Gastroesophageal sphincter (tissue), 3 donors: ENCODE data around the gene LIN37.

ENCODE experiments used
- EP300 ChIP-seq: sonication (generic); formaldehyde crosslinking; IDR thresholded peaks from one replicate; pipeline ENCODE4 v1.6.1; 2017; ENCODE audit warnings: antibody characterized with exemption, mild to moderate bottlenecking
- POLR2A ChIP-seq, 2 donors: fragments of 450-650 bp; IDR thresholded peaks; one replicate each; pipeline ENCODE4 v1.6.1; 2017; ENCODE audit warnings: antibody characterized with exemption in 2 of 2, mild to moderate bottlenecking in 2 of 2, moderate library complexity in 1 of 2
- POLR2AphosphoS5 ChIP-seq: sonication (generic); formaldehyde crosslinking; IDR thresholded peaks from one replicate; pipeline ENCODE4 v1.6.1; 2017; ENCODE audit warnings: antibody characterized with exemption
- TF ChIP-seq, protein P1 (sequence below), 4 experiments: fragments of 200-600 bp in 2 of 4; fragments of 450-650 bp in 2 of 4; sonication (generic) in 1 of 4; IDR thresholded peaks; one replicate each; pipeline ENCODE4 v1.5.1; 2017 to 2019; ENCODE audit warnings: antibody characterized with exemption in 4 of 4, mild to moderate bottlenecking in 2 of 4, moderate library complexity in 2 of 4

DNA sequence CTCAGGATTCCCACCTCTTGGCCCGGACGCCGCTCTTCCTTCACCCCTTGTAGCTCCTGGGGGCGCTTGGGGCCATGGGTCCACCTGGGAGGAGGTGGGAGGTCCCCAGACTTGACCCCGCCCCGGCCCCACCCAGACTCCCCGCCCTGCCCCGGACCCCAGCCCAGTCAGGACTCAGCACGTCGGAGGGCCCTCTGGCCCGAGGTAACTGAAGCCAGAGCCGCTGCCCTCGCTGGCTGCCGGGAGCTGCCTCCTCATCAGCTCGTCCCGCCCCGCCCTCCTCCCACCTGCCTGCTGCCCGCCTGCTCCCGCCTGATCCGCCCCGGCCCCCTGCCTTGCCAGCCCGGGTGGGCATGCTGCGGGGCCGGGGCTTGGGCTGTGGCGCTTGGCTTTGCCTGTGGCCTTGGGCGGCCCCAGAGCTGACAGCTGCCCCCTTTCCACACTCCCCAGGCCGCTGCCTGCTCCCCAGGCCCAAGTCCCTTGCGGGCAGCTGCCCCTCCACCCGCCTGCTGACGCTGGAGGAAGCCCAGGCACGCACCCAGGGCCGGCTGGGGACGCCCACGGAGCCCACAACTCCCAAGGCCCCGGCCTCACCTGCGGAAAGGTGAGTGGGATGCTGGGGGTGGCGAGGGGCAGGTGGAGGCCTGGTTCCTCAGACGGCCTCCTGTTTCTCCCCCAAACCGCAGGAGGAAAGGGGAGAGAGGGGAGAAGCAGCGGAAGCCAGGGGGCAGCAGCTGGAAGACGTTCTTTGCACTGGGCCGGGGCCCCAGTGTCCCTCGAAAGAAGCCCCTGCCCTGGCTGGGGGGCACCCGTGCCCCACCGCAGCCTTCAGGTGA, 36.3 kb downstream of the LIN37 start:
- TF ChIP-seq POLR2AphosphoS5 (no peak), POLR2A (IDR thresholded peaks at IDR 0.05) (no peak), EP300 (no peak)
- TF ChIP-seq, protein P1, sequence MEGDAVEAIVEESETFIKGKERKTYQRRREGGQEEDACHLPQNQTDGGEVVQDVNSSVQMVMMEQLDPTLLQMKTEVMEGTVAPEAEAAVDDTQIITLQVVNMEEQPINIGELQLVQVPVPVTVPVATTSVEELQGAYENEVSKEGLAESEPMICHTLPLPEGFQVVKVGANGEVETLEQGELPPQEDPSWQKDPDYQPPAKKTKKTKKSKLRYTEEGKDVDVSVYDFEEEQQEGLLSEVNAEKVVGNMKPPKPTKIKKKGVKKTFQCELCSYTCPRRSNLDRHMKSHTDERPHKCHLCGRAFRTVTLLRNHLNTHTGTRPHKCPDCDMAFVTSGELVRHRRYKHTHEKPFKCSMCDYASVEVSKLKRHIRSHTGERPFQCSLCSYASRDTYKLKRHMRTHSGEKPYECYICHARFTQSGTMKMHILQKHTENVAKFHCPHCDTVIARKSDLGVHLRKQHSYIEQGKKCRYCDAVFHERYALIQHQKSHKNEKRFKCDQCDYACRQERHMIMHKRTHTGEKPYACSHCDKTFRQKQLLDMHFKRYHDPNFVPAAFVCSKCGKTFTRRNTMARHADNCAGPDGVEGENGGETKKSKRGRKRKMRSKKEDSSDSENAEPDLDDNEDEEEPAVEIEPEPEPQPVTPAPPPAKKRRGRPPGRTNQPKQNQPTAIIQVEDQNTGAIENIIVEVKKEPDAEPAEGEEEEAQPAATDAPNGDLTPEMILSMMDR (IDR thresholded peaks at IDR 0.05), result no peak
